NCI-H345 (cell line): Measurements from ENCODE around the gene RHNO1.

ENCODE experiments used
- DNase-seq: peaks from one replicate; lab custom pipeline; 2025; lab: John Stamatoyannopoulos, UW

RHNO1 gene

DNA sequence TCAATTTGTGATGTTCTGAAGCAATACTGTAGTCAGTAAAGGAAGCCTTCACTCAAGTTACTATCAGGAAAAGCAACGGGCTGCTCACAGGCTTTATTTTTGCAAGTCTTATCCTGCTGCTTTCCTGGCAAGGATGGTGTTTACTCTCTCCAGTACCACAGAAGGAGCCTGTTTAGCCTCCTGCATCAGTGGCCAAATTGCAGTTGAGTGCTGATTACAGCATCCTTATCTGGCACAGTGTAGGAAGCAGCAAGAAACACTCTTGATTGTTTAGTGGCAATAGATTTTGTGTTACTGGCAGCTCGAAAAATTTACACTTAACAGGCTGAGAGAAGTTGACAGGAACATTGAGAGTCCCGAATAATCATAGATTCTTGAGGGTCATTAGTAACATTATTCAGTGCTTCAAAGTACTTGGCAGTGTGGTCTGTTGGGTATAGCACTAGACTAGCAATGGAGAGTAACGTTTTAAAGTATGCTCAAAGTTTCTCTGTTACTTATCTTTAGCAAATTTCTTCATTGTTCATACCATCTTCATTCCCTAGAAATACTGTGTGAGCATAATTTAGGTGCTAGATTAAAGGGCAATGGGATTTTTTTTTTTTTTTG is 25.4 kb downstream of the RHNO1 start:
- peak; percentile 59 for DNase-seq

DNA sequence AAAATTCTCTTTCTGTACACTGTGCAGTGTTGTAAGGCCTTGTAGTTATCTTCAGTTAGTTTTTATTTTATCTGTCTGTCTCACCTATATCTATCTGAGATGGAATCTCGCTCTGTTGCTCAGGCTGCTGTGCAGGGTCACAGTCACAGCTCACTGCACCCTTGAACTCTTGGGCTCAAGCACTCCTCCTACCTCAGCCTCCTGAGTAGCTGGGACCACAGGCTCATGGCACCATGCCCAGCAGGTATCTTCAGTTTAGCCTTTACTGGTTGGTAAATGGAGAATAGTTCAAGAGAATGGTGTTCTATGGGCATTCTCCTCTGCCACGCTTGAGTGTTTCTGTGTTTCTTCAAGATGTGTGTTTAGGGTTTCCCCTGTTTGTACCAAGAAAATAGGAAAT is 27.2 kb downstream of the RHNO1 start:
- no peak for DNase-seq

DNA sequence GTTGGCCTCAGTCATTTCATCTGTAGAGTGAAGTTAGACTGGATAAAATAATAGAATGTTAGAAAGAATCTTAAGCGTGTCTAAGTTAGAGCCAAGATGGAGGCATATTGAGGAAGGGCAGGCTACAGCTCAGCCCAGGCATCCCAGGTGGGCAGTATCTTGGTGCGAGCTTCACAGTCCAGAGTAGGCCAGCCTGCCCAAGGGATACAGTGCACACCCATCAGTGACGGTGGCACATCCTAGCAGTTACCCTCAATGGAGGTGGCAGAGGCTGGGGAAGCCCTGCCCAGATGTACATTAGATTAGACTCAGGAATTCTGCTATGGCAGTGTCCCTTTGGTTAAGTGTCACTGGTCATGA is 35.2 kb downstream of the RHNO1 start:
- no peak for DNase-seq

DNA sequence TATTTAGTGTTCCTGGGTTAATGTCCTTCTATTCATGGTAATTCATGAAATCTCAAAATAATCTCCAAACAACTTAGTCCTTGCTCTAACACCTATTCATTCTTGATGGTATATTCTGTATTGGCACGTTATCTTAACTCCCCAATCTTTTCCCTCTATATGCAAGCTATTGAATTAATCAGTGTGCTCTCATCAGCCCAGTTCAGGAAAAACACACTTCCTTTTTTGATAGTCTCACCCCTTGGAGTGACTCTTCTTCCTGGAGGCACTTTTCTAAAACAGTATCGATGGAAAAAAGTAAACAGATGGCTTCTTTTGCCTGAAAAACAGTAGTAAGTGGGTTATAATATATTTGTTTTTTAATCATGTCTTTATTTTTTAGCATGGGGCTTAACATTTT is 42.2 kb downstream of the RHNO1 start:
- DNase-seq: no peak

DNA sequence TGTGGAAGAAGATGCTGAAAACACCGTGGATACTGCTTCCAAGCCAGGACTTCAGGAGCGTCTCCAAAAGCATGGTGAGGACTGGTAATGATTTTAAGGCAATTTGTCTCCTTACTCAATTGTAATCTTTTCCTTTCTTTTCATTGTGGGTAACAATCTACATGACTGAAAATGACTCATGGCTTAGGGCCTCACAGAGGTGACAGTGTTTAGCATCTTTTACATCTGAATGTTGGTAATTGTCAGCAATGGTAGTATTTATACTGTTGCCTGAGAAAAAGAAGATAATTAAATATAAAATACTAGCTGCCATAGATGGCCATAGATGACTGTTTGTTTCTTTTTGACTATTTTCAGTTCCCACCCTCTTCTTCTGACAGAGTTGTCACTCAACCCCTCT is 45.3 kb downstream of the RHNO1 start:
- DNase-seq: no peak

- DNase-seq: no peak
These were observed 46.0 kb downstream of the RHNO1 start for GRCh38 chr12:2923057-2923456.

GRCh38 chr12:2924019-2924418 is 47.0 kb downstream of the RHNO1 start:
- DNase-seq: no peak

GRCh38 chr12:2925322-2925995 is 48.4 kb downstream of the RHNO1 start:
- DNase-seq: no peak

- no peak for DNase-seq
These were observed 53.8 kb downstream of the RHNO1 start for GRCh38 chr12:2930865-2931264.

DNA sequence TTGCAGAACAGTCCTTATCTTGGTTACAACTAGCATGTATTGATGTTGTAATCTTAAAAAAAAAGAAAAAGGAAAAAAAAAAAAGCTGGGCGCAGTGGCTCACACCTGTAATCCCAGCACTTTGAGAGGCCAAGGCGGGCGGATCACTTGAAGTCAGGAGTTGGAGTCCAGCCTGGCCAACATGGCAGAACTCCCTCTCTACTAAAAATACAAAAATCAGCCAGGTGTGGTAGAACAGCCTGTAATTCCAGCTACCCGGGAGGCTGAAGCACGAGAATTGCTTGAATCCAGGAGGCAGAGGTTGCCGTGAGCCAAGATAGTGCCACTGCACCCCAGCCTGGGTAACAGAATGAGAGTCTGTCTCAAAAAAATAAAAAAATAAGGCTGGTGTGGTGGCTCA is 56.6 kb downstream of the RHNO1 start:
- no peak for DNase-seq

GRCh38 chr12:2934371-2934770 is 57.3 kb downstream of the RHNO1 start:
- DNase-seq: no peak

DNA sequence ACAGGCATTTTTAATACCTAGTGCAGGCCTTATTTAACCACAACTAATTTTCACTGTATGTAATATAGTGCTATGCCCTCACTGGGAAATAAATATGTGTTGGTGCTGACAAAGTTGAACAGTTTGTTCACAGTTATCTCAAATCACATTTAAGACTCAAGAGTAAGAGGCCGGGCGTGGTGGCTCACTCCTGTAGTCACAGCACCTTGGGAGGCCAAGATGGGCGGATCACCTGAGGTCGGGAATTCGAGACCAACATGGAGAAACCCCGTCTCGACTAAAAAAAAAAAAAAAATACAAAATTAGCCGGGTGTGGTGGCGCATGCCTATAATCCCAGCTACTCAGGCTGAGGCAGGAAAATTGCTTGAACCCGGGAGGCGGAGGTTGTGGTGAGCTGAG is 59.3 kb downstream of the RHNO1 start:
- no peak for DNase-seq

DNA sequence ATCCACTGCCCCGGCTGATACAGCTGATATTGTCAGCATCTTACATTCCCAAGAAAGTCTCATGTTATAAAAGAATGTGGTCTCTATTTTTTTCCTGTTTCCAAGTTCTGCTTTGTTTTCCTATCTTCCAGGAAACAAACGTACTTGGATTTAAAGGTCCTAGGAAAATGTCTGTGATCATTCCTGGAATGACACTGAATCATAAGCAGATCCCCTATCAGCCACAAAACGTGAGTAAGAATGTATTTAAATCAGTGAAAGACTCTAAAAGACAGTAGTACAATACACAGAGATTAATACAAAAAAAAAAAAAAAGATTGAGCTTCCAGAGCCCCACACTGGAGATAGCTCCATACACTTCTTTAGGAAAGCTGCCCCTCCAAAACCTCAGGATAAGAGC is 60.5 kb downstream of the RHNO1 start:
- no peak for DNase-seq
